ENCODE data around the gene MSANTD1. TPM values are rescaled to one million over a fixed set of nuclear protein-coding genes. Genes with fewer than 3 reads are reported as not detected.

MSANTD1 gene
- total RNA-seq, 1 donor from 2014 or later = 0.48 TPM

- DNase-seq (ENCODE audit: low read depth) = no peak
Measured at GRCh38 chr4:3301450-3302172, 52.7 kb downstream of the MSANTD1 start.

- DNase-seq (ENCODE audit: low read depth) = peak; percentile 81
Measured at GRCh38 chr4:3302173-3302785, 53.3 kb downstream of the MSANTD1 start.

GRCh38 chr4:3302786-3303564, 54.0 kb downstream of the MSANTD1 start:
- no peak for DNase-seq (ENCODE audit: low read depth)

GRCh38 chr4:3303565-3303824, 54.5 kb downstream of the MSANTD1 start:
- no peak for DNase-seq (ENCODE audit: low read depth)

GRCh38 chr4:3303923-3304710, 55.2 kb downstream of the MSANTD1 start:
- DNase-seq (ENCODE audit: low read depth) = no peak

GRCh38 chr4:3304831-3305609, 56.1 kb downstream of the MSANTD1 start:
- peak; percentile 52 for DNase-seq (ENCODE audit: low read depth)

- peak; percentile 83 for DNase-seq (ENCODE audit: low read depth)
Measured at GRCh38 chr4:3305610-3306371, 56.8 kb downstream of the MSANTD1 start.

Other genes with a start within 250 kb of the MSANTD1 start
- not detected in 2 replicates for gene HTT-AS, start 174.6 kb upstream of the MSANTD1 start, total RNA-seq
- gene HTT, start 174.5 kb upstream of the MSANTD1 start, total RNA-seq = 17.5 and 66.1 TPM in 2 replicates
- 27.2 and 29.0 TPM in 2 replicates for gene RGS12, start 43.9 kb downstream of the MSANTD1 start, total RNA-seq
- 0.47 and 0.48 TPM in 2 replicates for gene HGFAC, start 192.8 kb downstream of the MSANTD1 start, total RNA-seq
- gene DOK7, start 214.1 kb downstream of the MSANTD1 start, total RNA-seq = 112 and 228 TPM in 2 replicates